Neural progenitor cell (in vitro differentiated cells): ENCODE results near the gene OSM. TPM values are rescaled to one million over a fixed set of nuclear protein-coding genes. Genes with fewer than 3 reads are reported as not detected.

Experiments used
- DNase-seq: peaks from one replicate; pipeline ENCODE4 v3.0.0-alpha.2; 2016; ENCODE audit warnings: low spot score
- H2AFZ ChIP-seq: fragments of 200-600 bp; sonication (generic); replicated peaks from 2 replicates; pipeline ENCODE4 v1.6.1; 2016; ENCODE audit warnings: antibody characterized with exemption
- H3F3A ChIP-seq: fragments of 200-600 bp; sonication (generic); 2 replicates; pipeline ENCODE4 v1.6.1; 2016; ENCODE audit warnings: antibody characterized with exemption, low read depth
- H3K27ac ChIP-seq: fragments of 200-600 bp; sonication (generic); 2 replicates; pipeline ENCODE4 v1.5.1; 2016; ENCODE audit warnings: mild to moderate bottlenecking
- H3K27me3 ChIP-seq: fragments of 200-600 bp; sonication (generic); 2 replicates; pipeline ENCODE4 v1.6.1; 2016; ENCODE audit warnings: mild to moderate bottlenecking, moderate library complexity
- H3K36me3 ChIP-seq: fragments of 200-600 bp; sonication (generic); 2 replicates; pipeline ENCODE4 v1.5.1; 2016
- H3K4me1 ChIP-seq: fragments of 200-600 bp; sonication (generic); 2 replicates; pipeline ENCODE4 v1.6.1; 2016; ENCODE audit warnings: mixed run types
- H3K4me2 ChIP-seq: fragments of 200-600 bp; sonication (generic); 2 replicates; pipeline ENCODE4 v1.6.1; 2016
- H3K4me3 ChIP-seq: fragments of 200-600 bp; sonication (generic); 2 replicates; pipeline ENCODE4 v1.5.1; 2016
- H3K79me2 ChIP-seq: fragments of 200-600 bp; sonication (generic); 2 replicates; pipeline ENCODE4 v1.6.1; 2016; ENCODE audit warnings: low read depth
- H3K9ac ChIP-seq: fragments of 200-600 bp; sonication (generic); 2 replicates; pipeline ENCODE4 v1.6.1; 2016
- H3K9me3 ChIP-seq: fragments of 200-600 bp; sonication (generic); 2 replicates; pipeline ENCODE4 v1.5.1; 2016; ENCODE audit warnings: low read depth
- H4K20me1 ChIP-seq: fragments of 200-600 bp; sonication (generic); 2 replicates; pipeline ENCODE4 v1.6.1; 2016; ENCODE audit warnings: low read depth
- H3K27ac Mint-ChIP-seq: 3 replicates; pipeline ENCODE4 v1.8.0; 2021; ENCODE audit warnings: mixed read lengths
- H3K27me3 Mint-ChIP-seq: 2 replicates; pipeline ENCODE4 v1.8.0; 2022; ENCODE audit warnings: low read depth, mild to moderate bottlenecking, inconsistent platforms, moderate library complexity, mixed read lengths; ENCODE audit not compliant: insufficient read depth
- H3K36me3 Mint-ChIP-seq: 3 replicates; pipeline ENCODE4 v1.8.0; 2021; ENCODE audit warnings: mixed read lengths
- H3K4me1 Mint-ChIP-seq: 3 replicates; pipeline ENCODE4 v1.8.0; 2021; ENCODE audit warnings: mixed read lengths
- H3K4me3 Mint-ChIP-seq: 3 replicates; pipeline ENCODE4 v1.8.0; 2021; ENCODE audit warnings: mild to moderate bottlenecking, moderate library complexity, mixed read lengths
- H3K9me3 Mint-ChIP-seq: 3 replicates; pipeline ENCODE4 v1.8.0; 2020; ENCODE audit warnings: mixed read lengths
- CTCF ChIP-seq: fragments of 200-600 bp; sonication (generic); IDR thresholded peaks from 2 replicates; pipeline ENCODE4 v1.5.1; 2017; ENCODE audit warnings: antibody characterized with exemption, mild to moderate bottlenecking
- EZH2 ChIP-seq: fragments of 200-600 bp; sonication (generic); IDR thresholded peaks from 2 replicates; pipeline ENCODE4 v1.6.1; 2017; ENCODE audit warnings: antibody characterized with exemption, mild to moderate bottlenecking, moderate library complexity
- EZH2phosphoT487 ChIP-seq: fragments of 200-600 bp; sonication (generic); IDR thresholded peaks from 2 replicates; pipeline ENCODE4 v1.6.1; 2017; ENCODE audit warnings: antibody characterized with exemption
- total RNA-seq: library from RNA; depleted of rRNA; stranded (reverse); fragments of >200 nt; gene quantifications from 2 replicates; pipeline ENCODE4 v1.2.3, GENCODE V29; 2015; ENCODE audit warnings: low replicate concordance

The OSM gene
- total RNA-seq, 1 donor from 2014 or later, result not detected

DNA sequence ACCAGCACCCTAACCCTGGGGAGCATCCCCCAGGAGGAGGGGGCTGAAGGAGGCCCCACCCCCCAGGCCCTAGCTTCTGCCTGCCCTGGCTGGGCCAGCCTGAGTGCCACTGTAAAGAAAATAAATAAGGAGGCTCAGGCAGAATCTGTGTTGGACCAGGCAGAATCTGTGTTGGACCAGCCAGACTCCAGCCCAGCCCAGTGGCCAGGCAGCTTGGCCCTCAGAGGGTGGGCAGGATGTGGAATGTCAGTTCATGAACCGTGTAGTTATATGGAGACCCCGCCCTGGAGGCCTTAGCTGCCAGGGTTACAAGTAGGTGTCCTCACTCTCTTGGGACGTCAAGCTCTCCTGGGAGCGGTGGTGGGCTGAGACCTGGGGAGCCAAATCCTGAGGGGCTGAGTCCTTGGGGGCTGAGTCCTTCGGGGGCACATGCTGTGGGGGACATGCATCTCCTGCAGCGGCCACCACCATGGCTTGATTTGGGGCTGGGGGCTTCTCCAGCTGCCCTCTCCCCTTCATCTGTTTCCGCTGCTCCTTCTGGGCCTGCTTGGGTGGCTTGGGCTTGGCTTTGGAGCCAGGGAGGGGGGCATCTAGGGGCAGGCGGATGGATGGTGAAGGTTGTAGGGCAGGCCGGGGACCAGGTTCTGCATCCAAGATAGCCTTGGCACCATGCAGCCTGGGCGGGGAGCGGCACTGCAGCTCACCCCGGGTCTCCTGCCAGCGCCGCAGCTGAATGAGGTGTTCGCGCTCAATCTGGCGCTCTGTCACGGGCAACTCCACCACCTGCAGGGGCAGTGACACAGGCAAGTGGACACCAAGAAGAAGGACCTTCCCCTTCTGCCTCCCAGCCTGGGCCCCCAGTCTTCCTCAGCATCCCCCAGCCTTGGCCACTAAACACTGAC is 25.7 kb upstream of the OSM start:
- H3F3A ChIP-seq, result peaks cover 33% of the 10 kb centered on the region
- H3K27ac ChIP-seq, result no peak overlapping the region
- no peak overlapping the region for H3K4me2 ChIP-seq
- H3K9me3 ChIP-seq, result no peaks in the 10 kb centered on the region
- DNase-seq, result no peak
- Mint-ChIP-seq H3K36me3 (no peaks in the 10 kb centered on the region), H3K9me3 (no peaks in the 10 kb centered on the region), H3K4me3 (no peak overlapping the region), H3K27me3 (peaks cover 6% of the 10 kb centered on the region), H3K4me1 (peaks cover 5% of the 10 kb centered on the region), H3K27ac (no peak overlapping the region)
- TF ChIP-seq EZH2 (no peak), CTCF (no peak), EZH2phosphoT487 (no peak)
- H3K27me3 ChIP-seq, result no peaks in the 10 kb centered on the region
- H4K20me1 ChIP-seq, result no peaks in the 10 kb centered on the region
- no peaks in the 10 kb centered on the region for H3K79me2 ChIP-seq
- peaks cover 17% of the 10 kb centered on the region for H3K4me1 ChIP-seq
- H2AFZ ChIP-seq, result no peak overlapping the region
- no peaks in the 10 kb centered on the region for H3K36me3 ChIP-seq
- no peak overlapping the region for H3K4me3 ChIP-seq
- no peak overlapping the region for H3K9ac ChIP-seq

- Mint-ChIP-seq H3K4me1 (peaks cover 5% of the 10 kb centered on the region), H3K36me3 (no peaks in the 10 kb centered on the region), H3K9me3 (no peaks in the 10 kb centered on the region), H3K27ac (no peak overlapping the region), H3K4me3 (no peak overlapping the region), H3K27me3 (peaks cover 4% of the 10 kb centered on the region)
- TF ChIP-seq EZH2phosphoT487 (no peak), CTCF (no peak), EZH2 (no peak)
- Histone ChIP-seq H3K79me2 (no peaks in the 10 kb centered on the region), H2AFZ (no peak overlapping the region), H3K4me2 (peak overlapping the region; percentile 87), H3K4me3 (no peak overlapping the region), H3K4me1 (peaks cover 17% of the 10 kb centered on the region), H3K9ac (no peak overlapping the region), H3K27ac (no peak overlapping the region), H3K36me3 (no peaks in the 10 kb centered on the region), H3F3A (peaks cover 33% of the 10 kb centered on the region), H3K9me3 (no peaks in the 10 kb centered on the region), H4K20me1 (no peaks in the 10 kb centered on the region), H3K27me3 (no peaks in the 10 kb centered on the region)
- peak; percentile 21 for DNase-seq
These were observed 24.6 kb upstream of the OSM start for GRCh38 chr22:30291058-30291892.

DNA sequence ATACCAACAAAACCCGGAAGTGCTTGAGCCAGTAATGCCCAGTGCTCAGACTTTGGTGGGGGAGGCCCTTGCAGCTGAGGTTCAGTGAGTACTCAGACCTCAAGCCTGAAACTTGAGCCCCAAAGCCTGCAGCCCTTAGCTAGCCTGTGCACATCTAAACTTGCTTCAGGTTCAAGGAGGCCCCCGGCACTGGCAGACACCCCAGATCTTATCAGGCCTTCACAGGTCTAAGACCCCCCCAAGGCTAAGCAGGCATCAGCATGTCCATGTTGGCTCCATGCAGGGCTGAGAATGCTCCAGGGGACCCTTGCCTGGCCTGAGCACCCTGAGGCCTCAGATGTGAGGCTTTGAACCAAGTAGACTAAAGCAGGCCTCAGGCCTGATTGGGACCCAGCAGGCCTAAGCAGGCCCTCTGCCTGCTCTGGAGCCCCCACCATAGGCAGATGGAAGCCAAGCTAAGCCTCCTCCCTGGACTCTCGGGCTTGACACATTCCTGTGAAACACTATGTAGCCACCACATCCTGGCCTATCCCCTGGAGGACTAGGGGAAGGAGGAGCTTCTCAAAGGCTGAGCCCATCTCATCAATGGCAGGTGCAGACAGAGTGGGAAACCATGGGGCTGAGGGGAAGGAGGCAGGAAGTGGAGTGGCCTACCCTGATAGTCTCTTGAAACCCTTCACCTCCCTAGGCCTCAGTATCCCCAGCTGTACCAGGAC is 23.8 kb upstream of the OSM start:
- Histone ChIP-seq H3K79me2 (no peaks in the 10 kb centered on the region), H3K4me1 (peaks cover 17% of the 10 kb centered on the region), H3K4me3 (peak overlapping the region; percentile 81), H3K36me3 (no peaks in the 10 kb centered on the region), H3K9ac (no peak overlapping the region), H4K20me1 (no peaks in the 10 kb centered on the region), H3K4me2 (peak overlapping the region; percentile 87), H3K27ac (no peak overlapping the region), H3K27me3 (no peaks in the 10 kb centered on the region), H2AFZ (no peak overlapping the region), H3K9me3 (no peaks in the 10 kb centered on the region), H3F3A (peaks cover 33% of the 10 kb centered on the region)
- Mint-ChIP-seq H3K4me3 (peak overlapping the region; percentile 84), H3K9me3 (no peaks in the 10 kb centered on the region), H3K27ac (no peak overlapping the region), H3K4me1 (peaks cover 5% of the 10 kb centered on the region), H3K36me3 (no peaks in the 10 kb centered on the region), H3K27me3 (peaks cover 4% of the 10 kb centered on the region)
- peak; percentile 48 for DNase-seq
- TF ChIP-seq EZH2 (no peak), EZH2phosphoT487 (no peak), CTCF (no peak)
